Natural killer cell (primary cell): ENCODE data around the gene MORN1. TPM values are rescaled to one million over a fixed set of nuclear protein-coding genes. Genes with fewer than 3 reads are reported as not detected.

Experiments used
- ATAC-seq, 3 donors: fragments of 150-1000 bp in 2 of 3; fragments of 200-7000 bp in 1 of 3; cut with Tn5 transposase; 1 replicate in 1 of 3; 2 replicates in 2 of 3; pipeline ENCODE4 v1.10.0; 2021; ENCODE audit warnings: mild to moderate bottlenecking in 2 of 3, moderate library complexity in 2 of 3
- DNase-seq, 2 donors: peaks; one replicate each; pipeline versions ENCODE4 v3.0.0 to v3.0.0-alpha.2; 2013 to 2021; ENCODE audit warnings: mixed read lengths in 1 of 2
- H3K27ac ChIP-seq: one replicate; pipeline ENCODE4 v1.5.1; 2013; ENCODE audit warnings: mild to moderate bottlenecking, low read length
- H3K27me3 ChIP-seq: one replicate; pipeline ENCODE4 v1.6.1; 2013; ENCODE audit warnings: low read length; ENCODE audit not compliant: control insufficient read depth, insufficient read depth
- H3K36me3 ChIP-seq: one replicate; pipeline ENCODE4 v1.6.1; 2013; ENCODE audit warnings: low read length; ENCODE audit not compliant: control insufficient read depth, insufficient read depth
- H3K4me1 ChIP-seq: one replicate; pipeline ENCODE4 v1.6.1; 2013; ENCODE audit warnings: low read length; ENCODE audit not compliant: control insufficient read depth, insufficient read depth
- H3K4me3 ChIP-seq: one replicate; pipeline ENCODE4 v1.5.1; 2013; ENCODE audit warnings: low read length
- H3K9me3 ChIP-seq: one replicate; pipeline ENCODE4 v1.6.1; 2013; ENCODE audit warnings: low read length; ENCODE audit not compliant: control insufficient read depth, insufficient read depth
- H3K27ac Mint-ChIP-seq, 2 donors: one replicate each; pipeline ENCODE4 v1.8.0; 2022; ENCODE audit warnings: mild to moderate bottlenecking in 2 of 2, mixed read lengths in 2 of 2, moderate library complexity in 1 of 2
- H3K27me3 Mint-ChIP-seq, 2 donors: one replicate each; pipeline ENCODE4 v1.8.0; 2022; ENCODE audit warnings: low read depth in 2 of 2, mixed read lengths in 2 of 2
- H3K36me3 Mint-ChIP-seq: one replicate; pipeline ENCODE4 v1.8.0; 2022; ENCODE audit warnings: mixed read lengths
- H3K4me1 Mint-ChIP-seq, 2 donors: one replicate each; pipeline ENCODE4 v1.8.0; 2022; ENCODE audit warnings: mixed read lengths in 2 of 2
- H3K4me3 Mint-ChIP-seq: one replicate; pipeline ENCODE4 v1.8.0; 2022; ENCODE audit warnings: mild to moderate bottlenecking, moderate library complexity, mixed read lengths
- H3K9me3 Mint-ChIP-seq, 2 donors: one replicate each; pipeline ENCODE4 v1.8.0; 2022; ENCODE audit warnings: mixed read lengths in 2 of 2
- CTCF ChIP-seq: fragments of 200-600 bp; IDR thresholded peaks from one replicate; pipeline ENCODE4 v1.8.0; 2022; ENCODE audit warnings: antibody characterized with exemption
- WGBS: methylation state at CpG from one replicate; pipeline ENCODE4 v1.1.7; 2013; ENCODE audit warnings: missing lambda C conversion rate; ENCODE audit not compliant: insufficient coverage; 5-methylcytosine and 5-hydroxymethylcytosine counted together
- intact Hi-C: fragments of 100-400 bp; cut with micrococcal nuclease; formaldehyde crosslinking; loops from one replicate; pipeline ENCODE4 v1.14.2; 2022
- total RNA-seq, 4 donors: library from RNA; stranded (reverse); fragments of 120-200 nt in 1 of 4; gene quantifications; one replicate each; pipeline versions ENCODE4 v1.2.3 to v1.2.4, GENCODE V29; 2013 to 2022

MORN1 gene
- total RNA-seq, 3 donors from 2014 or later (not counting 1 experiment from before 2014, with no cell fraction given), result 8.0 to 9.3 (median 8.8) TPM

- Mint-ChIP-seq H3K4me3 (no peak overlapping the region), H3K9me3 (no peaks in the 10 kb centered on the region), H3K27me3 (no peaks in the 10 kb centered on the region), H3K4me1 (peaks cover 28 to 52% of the 10 kb centered on the region in 2 donors), H3K36me3 (no peaks in the 10 kb centered on the region), H3K27ac (peak overlapping the region; percentile 43 to 82)
- no peak for TF ChIP-seq CTCF
- 89% methylated on average over 14 of the region's 14 CpGs for WGBS
- Histone ChIP-seq H3K4me1 (peaks cover 54% of the 10 kb centered on the region), H3K4me3 (no peak overlapping the region), H3K27me3 (no peaks in the 10 kb centered on the region), H3K27ac (no peak overlapping the region), H3K36me3 (no peaks in the 10 kb centered on the region), H3K9me3 (no peaks in the 10 kb centered on the region)
- no peak for ATAC-seq
- intact Hi-C loops, result loop anchor here (10.0 kb wide), 1 partner anchor 1007 kb away; no protein-coding TSS in a partner anchor
- DNase-seq, result no peak
These were observed 26.5 kb upstream of the MORN1 start for GRCh38 chr1:2417833-2418225.

GRCh38 chr1:2417083-2417832 is 25.9 kb upstream of the MORN1 start:
- no peaks in the 10 kb centered on the region for H3K36me3 ChIP-seq
- TF ChIP-seq CTCF, result no peak
- H3K27ac ChIP-seq, result peak overlapping the region; percentile 79
- H3K27ac Mint-ChIP-seq, result peak overlapping the region; percentile 91 to 96
- H3K36me3 Mint-ChIP-seq, result no peaks in the 10 kb centered on the region
- WGBS, result 91% methylated on average over 13 of the region's 13 CpGs
- H3K9me3 Mint-ChIP-seq, result no peaks in the 10 kb centered on the region
- peaks cover 54% of the 10 kb centered on the region for H3K4me1 ChIP-seq
- no peak for ATAC-seq
- H3K27me3 Mint-ChIP-seq, result no peaks in the 10 kb centered on the region
- H3K4me3 Mint-ChIP-seq, result peak overlapping the region; percentile 88
- intact Hi-C loops, result loop anchor here (10.0 kb wide), 1 partner anchor 1008 kb away; no protein-coding TSS in a partner anchor
- DNase-seq, result no peak
- H3K4me1 Mint-ChIP-seq, result peaks cover 28 to 52% of the 10 kb centered on the region in 2 donors
- H3K9me3 ChIP-seq, result no peaks in the 10 kb centered on the region
- H3K4me3 ChIP-seq, result no peak overlapping the region
- H3K27me3 ChIP-seq, result no peaks in the 10 kb centered on the region

GRCh38 chr1:2416403-2416802 is 25.0 kb upstream of the MORN1 start:
- intact Hi-C loops, result loop anchor here (10.0 kb wide), 1 partner anchor 1008 kb away; no protein-coding TSS in a partner anchor
- H3K36me3 Mint-ChIP-seq, result no peaks in the 10 kb centered on the region
- no peak for TF ChIP-seq CTCF
- H3K27me3 ChIP-seq, result no peaks in the 10 kb centered on the region
- H3K9me3 Mint-ChIP-seq, result no peaks in the 10 kb centered on the region
- H3K9me3 ChIP-seq, result no peaks in the 10 kb centered on the region
- DNase-seq, result peak; percentile 28 to 63
- no peaks in the 10 kb centered on the region for H3K36me3 ChIP-seq
- no peaks in the 10 kb centered on the region for H3K27me3 Mint-ChIP-seq
- no peak for ATAC-seq
- peak overlapping the region; percentile 55 for H3K4me3 ChIP-seq
- H3K4me3 Mint-ChIP-seq, result peak overlapping the region; percentile 88
- peaks cover 28 to 56% of the 10 kb centered on the region in 2 donors for H3K4me1 Mint-ChIP-seq
- peaks cover 61% of the 10 kb centered on the region for H3K4me1 ChIP-seq
- peak overlapping the region; percentile 91 to 96 for H3K27ac Mint-ChIP-seq
- H3K27ac ChIP-seq, result peak overlapping the region; percentile 79
- WGBS, result 9% methylated on average over 12 of the region's 12 CpGs
